DMS114 treated with DMSO at 0.1 percent for 48 hours (cell line): ENCODE measurements around the gene PPP2CA.

Experiments used
- DNase-seq: peaks from one replicate; lab custom pipeline; 2025; ENCODE audit not compliant: unreplicated experiment; lab: John Stamatoyannopoulos, UW

The PPP2CA gene

DNA sequence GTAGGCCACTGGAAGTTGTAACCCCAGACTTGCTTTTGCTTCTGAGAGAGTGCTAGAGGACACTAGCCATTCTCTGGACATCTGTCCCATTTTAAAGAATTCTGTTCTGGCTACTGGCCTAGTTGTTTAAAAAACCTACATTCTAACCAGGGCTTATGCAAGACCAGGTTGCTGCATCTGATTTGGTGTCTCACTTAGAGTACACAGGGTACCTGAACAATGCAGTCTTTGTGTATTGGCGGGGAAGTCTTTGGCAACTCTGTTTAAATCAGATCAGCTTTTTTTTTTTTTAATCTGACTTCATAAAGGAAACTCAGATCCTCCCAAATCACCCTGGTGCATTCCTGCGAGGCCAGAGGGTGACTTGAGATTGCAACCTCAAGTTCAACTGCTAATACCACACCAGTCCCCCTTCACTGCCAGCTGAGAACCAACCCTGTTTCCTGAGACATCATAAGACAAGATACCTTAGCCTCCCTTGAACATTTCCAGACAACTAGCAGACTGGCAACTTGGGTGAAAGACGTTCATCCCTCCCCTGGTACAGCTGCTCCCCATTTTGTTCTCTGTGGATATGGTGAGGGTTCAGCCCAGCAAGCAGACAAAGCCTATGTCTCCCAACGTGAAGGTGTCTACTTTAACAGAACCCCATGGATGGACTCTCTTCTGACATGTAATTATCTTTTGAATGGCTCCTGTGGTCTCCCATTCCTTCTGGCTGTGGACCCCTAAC lies 76.1 kb downstream of the PPP2CA start:
- DNase-seq = no peak

DNA sequence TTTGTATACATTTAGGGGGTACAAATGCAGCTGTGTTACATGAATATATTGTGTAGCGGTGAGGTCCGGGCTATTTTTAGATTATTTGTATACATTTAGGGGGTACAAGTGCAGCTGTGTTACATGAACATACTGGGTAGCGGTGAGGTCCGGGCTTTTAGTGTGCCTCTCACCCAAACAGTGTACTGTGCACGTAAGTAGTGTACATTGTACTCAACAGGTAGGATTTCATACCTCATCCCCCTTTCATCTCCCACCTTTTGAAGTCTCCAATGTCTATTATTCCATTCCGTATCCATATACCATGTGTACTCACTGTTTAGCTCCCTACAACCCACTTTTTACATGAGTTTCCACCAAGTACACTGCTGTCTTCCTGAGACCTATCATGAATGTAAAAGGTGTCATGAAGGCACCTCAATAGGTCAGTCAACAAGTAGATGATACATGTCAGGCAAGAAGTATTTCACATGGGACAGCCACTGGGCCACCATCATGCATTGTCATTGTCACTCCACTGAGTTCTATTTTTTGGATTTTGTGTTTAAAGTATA lies 76.8 kb downstream of the PPP2CA start:
- no peak for DNase-seq

DNA sequence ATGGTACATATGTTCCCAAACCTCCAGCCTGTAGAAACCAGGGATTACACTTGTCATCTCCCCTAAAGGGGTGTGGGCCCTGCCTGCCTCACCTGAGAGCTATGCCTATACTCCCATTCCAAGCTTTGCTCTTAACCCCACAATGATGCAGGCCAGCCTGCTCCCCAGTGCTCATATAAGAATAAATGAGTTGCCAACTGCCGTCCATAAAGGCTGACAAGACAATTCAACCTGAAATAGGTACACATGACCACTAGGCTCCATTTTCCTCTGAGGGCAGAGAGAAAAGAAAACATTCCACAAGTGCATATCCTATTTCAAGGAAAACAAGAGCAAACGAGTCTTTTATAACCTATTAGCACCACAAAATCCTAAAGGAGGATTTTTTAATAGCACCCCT lies 77.6 kb downstream of the PPP2CA start:
- no peak for DNase-seq

DNA sequence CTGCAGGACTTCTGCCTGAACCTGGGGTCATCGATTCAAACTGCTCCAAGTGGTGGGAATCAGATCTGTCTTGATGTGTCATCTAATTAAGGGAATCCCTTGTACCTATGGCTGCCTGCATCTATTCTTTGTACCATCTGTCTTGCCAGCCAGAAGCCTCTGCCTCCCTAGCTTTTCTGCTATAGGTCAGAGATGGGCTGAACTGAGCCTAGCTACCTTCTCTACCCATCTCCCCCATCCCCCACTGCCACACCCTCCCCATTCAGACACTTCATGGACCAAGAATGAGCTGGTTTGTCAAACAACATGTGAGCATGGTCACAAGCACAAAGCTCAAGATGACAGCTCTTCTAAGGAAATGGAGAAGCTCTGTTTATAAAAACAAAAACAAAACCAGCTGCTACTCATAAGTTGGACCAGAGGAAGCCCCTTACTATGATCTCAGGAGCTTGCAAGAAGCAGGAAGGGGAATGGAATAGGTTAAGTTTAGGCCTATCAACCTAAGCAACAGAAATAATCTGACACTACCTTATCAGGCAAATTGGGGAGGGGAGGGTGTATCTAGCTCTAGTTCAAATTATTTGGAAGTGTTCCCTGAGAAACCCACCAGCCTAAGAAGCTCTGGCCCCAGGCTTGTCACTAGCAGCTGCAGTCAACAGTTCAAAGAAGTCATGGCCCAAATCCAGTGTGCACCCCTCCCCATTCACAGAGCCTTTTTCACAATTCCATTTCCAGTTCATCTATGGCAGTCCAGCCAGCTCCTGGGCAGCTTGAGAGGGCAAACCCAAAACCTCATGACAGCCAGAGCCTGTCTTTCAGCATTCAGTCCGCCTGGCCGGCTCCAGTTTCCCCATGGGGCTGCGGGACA lies 79.0 kb downstream of the PPP2CA start:
- no peak for DNase-seq

DNA sequence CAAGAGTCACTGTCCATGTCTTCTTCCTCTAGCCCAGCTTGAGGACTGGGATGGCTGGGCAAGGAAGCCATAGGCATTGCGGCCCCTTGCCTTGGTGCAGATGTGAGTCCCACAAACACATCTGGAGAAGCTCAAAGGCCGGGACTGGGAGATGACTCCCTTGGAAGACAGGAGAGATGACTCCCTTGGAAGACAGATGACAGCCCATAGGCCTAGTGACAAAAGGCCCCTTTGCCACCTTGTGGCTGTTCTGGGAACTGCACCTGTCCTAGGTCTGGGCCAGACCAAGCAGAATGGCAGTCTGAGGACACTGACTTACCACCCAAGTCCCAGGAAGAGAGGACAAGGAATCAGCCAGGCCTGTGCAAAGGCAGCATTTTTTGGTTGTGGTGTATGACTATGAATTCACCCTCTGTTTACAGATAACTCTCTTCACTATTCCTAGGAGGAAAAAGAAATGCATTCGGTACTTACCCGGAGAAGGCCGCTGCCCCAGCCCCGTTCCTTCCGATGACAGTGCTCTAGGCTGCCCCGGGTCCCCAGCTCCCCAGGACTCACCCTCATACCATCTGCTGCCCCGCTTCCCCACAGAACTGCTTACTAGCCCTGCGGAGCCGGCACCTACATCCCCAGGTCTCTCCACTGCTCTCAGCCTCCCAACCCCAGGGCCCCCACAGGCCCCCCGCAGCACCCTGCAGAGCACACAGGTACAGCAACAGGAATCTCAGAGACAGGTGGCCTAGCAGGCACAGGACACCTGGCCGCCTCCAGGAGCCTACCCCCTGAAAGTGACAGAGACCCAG lies 79.9 kb downstream of the PPP2CA start:
- peak; percentile 60 for DNase-seq

DNA sequence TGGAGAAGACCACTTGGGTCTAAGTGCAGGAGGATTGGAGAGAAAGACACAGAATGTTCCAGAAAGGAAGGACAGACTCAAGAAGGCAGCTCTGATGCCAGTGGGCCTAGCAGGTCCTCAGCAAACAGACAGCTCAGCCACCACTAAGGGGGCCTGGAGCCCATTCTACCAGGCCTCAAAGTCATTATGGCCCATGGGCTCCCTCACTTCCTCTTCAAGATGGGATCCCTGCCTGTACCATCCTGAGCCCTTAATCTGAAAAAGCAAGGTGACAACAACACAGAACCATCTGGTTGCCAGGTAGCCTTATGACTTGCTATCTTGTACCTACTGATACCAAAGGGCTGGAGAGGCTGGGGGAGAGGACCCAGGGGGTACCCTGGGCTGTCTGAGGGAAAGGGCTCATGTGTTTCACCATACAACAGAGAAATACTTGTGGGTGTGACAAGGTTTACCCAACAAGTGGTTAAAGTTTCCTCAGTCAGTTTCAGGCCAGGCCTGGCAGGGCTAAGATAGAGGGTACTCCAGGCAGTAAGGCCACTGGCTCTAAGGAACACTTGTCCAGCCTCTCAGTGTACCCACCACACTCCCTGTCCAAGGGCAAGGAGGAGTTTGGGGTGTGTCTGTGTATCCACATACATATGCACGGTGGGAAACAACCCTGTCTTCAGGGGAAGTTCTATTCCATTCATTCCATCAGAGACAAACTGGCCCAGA lies 80.7 kb downstream of the PPP2CA start:
- DNase-seq = no peak
